Stimulated activated CD8-positive, alpha-beta memory T cell treated with anti-CD3 and anti-CD28 coated beads, Interleukin-7, amount 100 ng/mL, for 1 hour (primary cell): ENCODE measurements around the gene EGFR.

Experiments used
- DNase-seq, 2 donors: peaks; one replicate each; pipeline ENCODE4 v3.0.0-alpha.2; 2020; ENCODE audit warnings: low read depth in 2 of 2

Gene EGFR

DNA sequence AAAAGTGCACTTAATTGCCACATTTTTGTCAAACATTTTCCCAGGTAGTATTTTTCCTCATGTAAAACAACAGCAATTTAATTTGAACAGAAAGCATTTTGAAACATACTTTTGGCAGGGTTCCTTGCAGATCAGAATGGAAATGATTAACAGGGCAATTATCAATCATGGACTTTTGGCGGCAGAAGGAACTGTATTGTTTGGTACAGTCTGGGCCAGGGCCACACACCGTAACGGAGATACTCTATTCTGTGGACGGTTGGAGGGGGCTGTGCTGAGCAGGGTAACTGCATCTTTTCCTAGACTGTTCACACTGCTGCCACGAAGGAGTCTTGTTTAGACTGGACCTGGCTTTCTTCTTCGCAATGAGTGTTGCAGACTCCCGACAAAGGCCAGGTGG, 62.3 kb downstream of the EGFR start:
- DNase-seq, result no peak

DNA sequence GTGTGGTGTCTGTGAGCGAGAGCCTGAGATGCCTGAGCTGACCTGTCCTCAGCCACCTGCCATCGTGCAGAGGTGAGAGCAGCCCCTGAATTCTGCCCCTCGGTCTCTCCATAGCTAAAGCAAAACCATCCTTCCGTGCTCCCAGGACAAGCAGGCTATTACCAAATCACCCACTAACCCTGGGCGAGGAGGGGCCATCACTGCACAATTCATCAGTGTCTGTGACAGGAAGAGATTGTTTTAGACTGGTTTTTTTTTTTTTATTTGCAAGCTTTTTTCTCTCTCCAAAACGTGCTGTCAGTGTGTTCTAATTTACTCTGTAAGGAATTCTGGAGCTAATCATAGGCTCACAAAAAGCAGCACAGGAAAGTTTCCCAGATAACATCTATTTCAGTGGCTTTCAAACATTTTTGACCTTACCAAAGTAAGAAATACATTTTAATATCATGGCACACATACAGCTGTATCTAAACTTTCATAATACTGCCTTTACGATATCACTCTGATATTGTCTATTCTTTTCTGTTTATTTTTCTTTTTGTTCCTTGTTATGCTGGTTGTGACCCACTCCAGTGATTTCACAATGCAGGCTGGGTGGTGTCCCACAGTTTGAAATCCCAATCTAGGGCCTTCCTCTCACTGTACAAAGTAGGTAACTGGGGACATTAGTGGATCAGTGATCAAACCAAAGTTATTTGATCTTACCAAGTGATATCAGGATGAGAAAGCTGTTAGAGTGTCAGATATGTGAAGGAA, 62.8 kb downstream of the EGFR start:
- DNase-seq, result no peak

DNA sequence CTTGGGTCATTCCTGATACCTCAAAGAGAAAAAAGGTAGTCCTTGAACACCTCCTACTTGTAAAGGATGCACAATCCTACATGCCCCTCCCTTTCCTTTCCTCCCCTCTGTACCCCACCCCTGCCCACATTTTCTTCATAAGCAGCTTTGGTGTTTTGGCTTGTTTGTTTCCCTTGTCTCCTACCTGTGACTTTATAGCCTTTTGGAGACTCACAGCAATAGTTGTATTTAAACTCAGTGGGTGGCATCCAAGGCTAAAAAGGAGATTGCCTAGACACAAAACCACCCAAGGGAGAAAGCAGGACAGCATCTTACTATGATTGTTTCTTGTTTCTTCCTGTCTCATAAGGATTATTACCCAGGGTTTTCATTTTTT, 63.4 kb downstream of the EGFR start:
- DNase-seq, result no peak

DNA sequence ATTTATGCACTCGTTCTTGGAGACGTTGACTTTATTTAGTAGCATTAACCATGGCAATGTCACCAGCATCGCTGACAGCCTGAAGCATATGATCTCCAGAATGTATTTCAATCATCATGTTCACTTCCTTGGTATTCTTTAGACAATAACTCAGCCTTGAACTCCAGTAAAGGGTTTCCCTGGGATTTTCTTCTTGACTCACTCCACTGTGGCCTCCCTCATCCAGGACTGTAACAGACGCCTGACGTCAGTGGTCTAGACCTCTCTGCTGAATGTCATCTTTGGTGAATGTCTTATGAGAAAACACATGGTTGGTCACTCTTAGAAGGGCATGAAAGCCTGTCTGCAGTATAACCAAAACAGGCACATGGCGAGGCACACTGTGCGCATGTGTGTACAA, 64.4 kb downstream of the EGFR start:
- no peak for DNase-seq

DNA sequence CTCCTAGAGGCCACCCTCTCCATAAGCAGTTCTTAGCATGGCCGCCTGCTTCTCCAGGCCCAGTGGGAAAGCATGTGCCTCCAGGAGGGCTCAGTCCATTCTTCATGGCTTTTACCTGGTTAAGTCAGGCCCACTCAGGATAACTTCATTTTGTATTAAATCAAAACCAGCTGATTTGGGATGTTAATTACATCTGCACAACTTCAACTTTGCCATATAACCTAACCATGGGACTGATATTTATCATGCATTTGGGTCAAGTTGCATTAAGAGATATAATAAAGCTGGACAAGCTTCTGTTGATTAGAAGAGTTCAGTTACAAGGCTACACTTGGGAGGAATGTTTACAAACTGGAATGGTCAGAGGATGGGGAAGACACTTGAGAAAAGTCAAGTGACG, 65.5 kb downstream of the EGFR start:
- DNase-seq, result no peak

DNA sequence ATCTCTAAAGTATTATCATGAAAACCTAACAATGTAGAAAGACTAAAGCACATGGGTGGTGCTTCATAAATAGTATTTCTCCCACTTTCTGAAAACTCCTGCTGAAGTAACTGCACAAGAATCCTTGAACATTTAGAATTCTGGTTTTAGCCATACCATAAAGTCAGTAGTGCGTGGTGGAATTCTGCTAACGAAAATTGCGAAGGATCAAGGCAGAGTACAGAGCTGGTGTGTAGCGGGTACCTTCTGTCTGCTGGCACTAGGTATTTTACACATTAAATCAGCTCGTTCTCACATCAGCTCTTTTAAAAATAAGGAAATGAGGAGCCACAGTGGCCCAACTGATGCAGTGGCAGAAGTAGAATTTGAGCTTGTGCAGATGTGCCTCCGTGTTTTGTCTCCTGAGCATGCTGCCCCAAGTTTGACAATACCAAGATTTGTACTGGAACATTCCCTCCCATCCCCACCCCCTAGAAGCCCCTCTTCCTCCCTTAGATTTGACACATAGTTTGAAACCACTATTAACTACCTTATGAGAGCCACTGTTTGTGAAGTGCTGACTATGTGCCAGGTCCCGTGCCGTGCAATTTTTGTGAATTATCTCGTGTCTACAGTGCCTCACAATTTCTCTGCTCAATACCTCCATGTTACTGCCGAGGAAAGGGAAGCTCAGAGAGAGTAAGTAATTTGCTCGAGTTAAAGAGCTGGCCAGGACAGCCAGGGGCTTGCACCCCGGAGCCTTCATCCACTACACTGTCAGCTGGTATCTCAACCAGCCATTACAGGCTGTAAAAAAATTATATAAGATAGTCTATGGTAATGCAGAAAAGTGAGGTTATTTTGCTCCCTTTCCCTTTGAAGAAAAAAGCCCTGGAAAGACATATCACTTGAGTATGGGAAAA, 66.9 kb downstream of the EGFR start:
- DNase-seq, result no peak

DNA sequence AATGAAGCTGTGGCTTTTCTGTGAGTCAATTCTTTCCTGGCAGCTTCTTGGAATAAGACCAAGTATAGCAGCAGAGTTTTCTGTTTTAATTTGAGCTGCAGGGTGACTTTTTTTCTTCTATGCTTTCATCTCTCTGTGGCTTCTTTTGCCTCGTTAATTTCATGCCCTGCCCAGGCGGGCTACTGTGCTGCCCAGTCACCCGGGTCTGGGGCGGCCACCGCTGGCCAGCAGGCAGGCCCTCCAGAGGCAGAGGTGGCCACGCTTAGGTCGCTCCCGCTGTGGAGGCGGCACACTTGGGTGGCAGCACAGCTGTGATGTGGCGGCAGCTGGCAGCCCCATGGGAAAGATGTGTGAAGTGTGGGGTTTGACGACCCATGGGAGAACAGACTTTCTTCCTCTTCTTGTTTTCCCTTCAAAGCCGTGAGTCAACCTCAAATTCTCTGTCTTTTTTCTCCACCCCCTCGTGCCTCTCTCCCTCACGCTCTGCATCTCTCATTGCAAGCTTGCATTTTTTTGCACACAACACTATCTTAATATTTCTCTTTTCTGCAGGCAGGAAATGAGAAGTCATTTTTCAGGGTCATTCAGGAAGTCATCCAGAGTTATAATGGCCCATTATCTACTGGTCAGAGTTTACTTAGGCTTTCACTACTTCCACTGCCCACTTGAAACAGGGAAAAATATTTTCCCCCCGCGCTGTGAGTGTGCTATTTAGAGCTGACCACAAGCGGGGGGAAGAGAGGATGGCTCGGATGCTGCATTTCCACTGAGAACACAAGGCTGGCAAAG, 67.8 kb downstream of the EGFR start:
- no peak for DNase-seq

DNA sequence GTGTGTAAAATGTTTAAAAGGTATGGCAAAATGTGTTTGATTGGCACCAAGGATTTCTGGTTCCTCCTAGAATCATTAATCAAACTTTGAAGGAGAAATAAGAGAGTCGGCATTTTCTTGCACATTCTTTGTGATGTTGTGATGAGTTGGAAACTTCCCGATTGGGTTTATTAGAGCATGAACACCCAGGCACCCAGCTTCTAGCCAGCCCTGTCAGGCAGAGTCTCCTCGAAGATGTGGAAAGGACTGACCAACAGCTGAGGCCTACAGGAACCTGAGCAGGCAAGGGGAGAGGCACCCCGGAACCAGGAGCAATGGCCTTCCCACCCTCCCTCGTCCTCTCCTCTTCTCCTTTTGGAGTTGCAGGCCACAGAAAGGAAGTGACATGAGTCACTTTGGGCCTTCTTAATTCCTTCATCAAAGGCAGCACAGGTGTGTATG, 68.7 kb downstream of the EGFR start:
- DNase-seq, result no peak

DNA sequence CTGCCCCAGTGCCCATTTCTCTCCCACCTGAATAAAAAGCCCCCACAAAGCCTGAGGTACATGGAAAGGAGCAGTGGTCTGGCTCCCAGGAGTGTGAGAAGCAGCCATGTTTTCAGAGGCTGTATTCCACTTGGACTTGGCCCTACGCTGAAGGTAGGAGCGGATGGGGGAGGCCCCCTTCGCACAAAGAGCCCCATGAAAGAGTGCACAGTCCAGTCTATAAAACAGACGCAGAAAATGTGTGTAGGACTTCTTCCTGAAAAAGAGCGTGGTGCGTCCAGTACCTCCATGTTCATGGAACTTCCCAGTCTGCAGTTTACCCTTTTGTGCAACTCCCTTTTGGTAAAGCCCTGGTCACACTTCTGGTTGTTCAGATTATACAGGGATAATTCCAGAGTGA, 69.3 kb downstream of the EGFR start:
- DNase-seq, result no peak

DNA sequence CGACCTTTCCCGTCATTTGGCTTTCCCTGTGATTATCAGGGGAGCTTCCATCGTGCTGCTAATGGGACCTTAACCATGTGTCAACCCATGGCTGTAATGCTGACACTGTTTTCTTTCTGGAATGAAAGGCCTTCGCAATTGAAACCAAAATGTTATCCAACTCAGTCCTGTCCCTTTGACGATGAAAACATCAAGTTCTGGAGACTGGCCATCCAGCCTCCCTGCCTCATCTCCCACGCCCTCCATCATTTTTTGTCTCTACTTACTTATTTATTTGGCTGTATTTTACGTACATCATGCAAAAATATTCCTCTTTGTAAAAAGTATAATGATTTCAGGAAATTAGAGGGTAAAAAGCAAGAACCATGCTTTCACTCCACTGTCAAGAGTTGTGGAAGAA, 69.8 kb downstream of the EGFR start:
- no peak for DNase-seq

DNA sequence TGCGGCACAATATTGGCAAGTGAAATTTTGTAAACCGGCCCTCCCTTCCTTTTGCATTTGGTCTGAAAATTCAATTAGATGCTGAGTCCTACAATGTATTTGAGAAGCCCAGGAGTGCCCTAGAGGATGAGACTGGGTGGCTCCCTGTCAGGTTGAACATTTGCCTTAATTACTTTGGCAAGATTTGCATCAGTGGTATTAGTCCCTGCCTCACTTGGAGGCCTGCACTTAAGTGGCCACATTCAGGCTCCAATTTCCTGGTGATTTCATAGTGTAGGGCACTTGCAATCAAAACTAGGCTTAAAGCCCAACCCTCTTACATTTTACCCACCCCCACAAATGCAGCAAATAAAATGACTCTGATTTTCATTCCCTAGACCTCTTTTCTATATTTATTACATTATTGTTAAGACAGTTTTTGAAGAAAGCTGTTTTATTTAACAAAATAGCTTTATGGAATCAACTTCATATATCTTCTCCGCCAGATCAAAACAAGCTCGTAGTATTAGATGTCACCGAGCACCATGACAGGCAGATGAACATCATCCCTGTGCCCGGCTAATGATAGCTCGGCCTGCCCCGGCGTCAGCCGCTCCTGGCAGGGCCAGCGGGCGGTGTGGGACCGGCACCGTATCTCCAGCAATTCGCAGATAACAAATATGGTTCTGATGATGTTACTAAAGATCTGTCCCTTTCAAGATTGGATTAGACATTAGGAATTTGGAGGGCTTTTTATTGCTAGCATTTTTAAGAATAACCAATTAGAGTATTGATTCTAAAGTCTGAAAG, 73.6 kb downstream of the EGFR start:
- no peak for DNase-seq

DNA sequence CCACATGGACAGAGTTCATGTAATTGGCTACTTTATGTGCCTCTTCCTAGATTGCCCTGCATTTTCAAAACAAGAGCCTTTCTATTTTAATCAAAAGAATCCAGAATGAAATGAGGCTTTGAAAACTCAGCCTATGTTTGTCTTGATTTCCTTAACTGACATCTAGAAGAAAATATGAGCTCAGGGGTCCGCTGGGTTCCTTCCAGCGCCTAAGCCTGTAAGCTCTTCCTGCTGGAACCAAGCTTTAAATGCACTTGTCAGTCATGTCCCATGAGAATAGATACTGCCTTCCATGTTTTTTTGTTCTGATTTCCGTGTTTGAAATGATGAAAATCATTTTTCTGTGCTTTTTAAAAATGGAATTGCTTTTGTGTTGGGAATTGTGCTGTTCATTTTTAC, 74.2 kb downstream of the EGFR start:
- no peak for DNase-seq

DNA sequence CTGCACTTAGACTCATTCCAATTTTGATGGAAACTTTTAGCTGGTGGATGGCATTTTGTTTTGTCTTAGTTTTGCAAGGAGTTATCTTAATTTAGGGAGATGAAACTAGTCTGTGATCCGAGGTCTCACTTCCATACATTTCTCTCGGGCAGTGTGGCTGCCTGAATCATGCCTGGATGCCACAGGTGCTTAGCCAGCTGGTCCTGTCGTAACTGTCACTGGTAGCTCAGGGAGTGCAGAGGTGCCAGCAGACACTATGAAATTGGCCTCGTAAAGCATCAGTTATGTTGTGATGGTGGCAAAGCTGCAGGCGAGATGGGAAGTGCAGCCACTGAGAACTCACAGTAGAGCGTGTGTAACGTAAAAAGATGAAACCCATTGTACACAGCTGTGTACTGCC, 74.9 kb downstream of the EGFR start:
- DNase-seq, result no peak

DNA sequence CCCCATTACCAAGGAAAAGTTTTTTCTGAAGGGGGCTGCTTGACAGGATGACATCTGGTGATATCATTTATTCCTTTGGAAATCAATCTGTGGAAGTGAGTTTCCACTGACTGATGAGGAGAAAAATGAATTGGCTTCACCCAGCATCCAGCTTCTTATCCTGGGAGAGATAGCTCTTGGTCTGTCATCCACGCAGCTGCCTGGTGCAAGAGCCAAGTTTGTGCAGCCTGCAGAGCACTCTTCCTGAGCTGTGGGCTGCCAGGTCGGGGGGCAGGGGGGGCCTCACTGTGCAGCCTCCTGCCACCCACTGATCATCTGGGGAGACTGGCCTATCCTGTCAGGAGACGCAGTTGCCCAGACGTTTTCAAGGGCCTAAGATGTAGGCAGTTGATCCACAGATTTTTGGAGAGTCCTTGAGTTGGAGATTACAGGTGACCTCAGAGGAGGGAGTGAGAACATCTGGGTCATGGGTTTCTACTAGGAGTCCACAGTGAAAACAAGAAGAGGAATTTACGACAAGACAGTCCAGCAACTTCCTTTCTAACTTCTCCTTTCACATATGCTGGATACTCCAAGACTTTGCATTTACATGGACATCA, 75.4 kb downstream of the EGFR start:
- DNase-seq, result no peak

DNA sequence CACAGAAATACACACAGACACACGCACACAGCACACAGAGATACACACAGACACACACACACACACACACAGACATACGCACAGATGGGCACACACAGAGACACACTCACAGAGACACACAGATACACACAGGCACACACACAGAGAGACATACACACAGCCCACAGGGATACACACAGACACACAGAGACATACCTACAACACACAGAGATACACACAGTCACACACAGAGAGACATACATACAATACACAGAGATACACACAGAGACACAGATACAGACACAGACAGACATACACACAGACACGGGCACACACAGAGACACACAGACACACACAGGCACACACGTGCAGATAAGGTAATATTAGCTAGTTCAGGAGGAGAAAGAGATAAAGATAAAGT, 76.9 kb downstream of the EGFR start:
- DNase-seq, result no peak

DNA sequence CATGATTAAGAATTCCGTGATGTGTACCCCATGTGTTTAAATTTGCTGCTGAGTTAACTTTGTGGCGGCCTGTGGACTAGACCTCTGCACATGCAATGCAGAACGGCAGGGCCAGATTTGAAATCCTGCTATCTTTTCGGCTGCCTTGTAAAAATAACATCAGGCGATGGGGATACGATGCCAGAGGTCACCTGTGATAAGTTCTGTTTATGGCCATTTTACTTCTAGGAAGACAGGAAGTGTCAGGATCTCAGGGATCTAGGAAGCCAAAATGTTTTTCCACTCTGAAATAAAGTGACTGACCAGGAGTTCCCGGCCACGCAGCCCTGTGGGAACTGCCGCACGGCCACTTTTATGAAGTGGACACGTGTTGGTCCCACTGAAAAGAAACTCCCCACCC, 77.5 kb downstream of the EGFR start:
- no peak for DNase-seq

DNA sequence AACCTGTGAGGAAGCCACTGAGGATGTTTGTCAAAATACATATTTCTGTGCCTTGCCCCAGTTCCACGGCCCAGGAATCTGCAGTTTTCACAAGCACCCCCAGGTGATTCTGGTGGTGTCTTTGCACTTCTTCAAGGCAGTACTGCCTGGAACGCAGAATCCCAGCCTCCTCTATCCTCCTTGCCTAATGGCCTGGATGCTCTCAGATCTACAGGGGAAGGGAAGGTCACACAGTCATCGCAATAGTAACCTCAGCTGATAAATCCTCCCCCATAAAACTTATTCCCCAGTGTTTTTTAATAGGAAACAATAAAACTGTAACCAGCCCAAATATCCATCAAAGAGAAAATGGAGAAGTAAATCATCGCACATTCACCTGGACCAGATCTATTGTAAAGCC, 78.3 kb downstream of the EGFR start:
- DNase-seq, result no peak

DNA sequence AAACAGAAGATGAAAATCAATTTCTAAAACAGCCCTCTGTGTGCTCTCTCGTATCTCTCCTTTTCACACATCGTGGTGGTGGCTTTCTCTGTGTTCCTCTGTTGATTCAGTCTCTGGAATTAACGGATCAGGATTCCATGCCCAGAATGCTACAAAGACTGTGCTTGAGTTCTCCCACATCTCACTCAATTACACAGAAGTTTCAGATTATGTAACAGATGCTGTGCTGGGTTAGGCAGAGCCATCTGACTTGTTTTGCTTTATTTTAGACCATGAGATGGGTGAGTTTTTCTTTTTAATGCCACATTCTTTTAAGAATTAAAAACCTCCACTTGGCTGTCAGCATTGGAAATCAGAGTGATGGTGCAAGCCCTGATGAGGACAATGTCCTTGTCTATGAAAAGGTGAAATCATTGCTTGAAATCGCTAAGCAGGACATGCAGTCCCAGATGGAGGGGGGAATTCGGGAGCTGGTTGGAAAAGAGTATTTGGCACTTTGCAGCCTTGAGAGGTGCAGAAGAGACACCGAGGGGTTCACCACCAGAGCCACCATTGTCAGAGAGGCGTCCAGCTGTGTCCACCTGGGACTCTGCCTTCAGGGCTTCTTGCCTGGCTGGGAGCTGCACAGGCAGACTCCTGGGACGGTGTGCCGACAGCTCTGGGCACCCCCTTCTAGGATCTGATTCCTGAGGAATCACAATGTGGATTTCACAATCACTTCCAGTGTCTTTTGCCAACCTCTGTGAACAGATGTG, 80.4 kb downstream of the EGFR start:
- DNase-seq, result no peak

DNA sequence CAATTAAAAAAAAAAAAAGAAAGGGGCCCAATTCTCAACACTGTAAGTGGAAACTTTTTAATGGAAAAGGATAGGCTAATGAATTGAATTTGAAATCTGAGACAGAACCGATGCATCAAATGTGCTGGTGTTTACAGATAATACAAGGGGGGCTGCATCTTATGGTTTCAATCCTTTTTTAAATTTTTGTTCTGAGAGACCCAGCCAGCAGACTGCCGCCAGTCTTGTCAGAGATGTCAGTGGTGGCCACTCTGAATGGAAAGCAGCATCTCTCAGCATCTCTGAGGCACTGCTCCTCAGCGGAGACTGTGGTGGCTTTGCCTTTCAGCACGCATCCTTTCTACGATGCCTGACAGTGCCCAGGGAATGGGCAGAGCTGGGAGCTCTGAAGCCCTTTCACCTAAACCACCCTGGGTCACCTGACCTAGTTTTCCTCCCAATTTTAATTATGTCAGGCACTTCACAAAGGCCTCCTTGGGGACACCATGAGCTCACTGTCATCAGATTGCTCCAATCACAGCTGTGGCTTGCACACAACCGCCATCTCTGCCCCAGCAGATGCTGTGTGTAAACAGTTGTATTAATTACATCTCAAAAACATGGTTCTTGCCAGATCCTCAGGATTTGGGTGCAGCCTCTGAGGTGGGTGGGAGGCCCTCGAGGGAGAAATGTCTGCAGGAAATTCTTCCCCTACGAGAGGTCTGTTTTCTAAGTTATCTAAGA, 81.2 kb downstream of the EGFR start:
- no peak for DNase-seq
